ENCODE results near the gene TBC1D22A. TPM values are rescaled to one million over a fixed set of nuclear protein-coding genes. Genes with fewer than 3 reads are reported as not detected.
A peak's percentile ranks its signal among the peaks of the same experiment; 100 is the strongest.
"Not testable (repeated sequence)": the region's sequence is repeated elsewhere in the genome, so short reads cannot be mapped to it uniquely, and the experiment has no call there.

The TBC1D22A gene
- total RNA-seq, 2 donors from 2014 or later: 21.0 to 27.9 TPM

GRCh38 chr22:47166033-47166404 is 403.6 kb downstream of the TBC1D22A start:
- Histone ChIP-seq H3K4me1 (ENCODE audit: control insufficient read depth, insufficient read depth, low read length) (no peaks in the 10 kb centered on the region), H3K4me3 (ENCODE audit: low read length) (no peak overlapping the region), H3K27me3 (ENCODE audit: control insufficient read depth, insufficient read depth, low read length, poor library complexity, severe bottlenecking) (no peaks in the 10 kb centered on the region), H3K36me3 (ENCODE audit: control insufficient read depth, insufficient read depth, low read length) (no peaks in the 10 kb centered on the region), H3K9me3 (ENCODE audit: control insufficient read depth, low read length) (peaks cover 10% of the 10 kb centered on the region), H3K27ac (ENCODE audit: low read depth, low read length) (no peak overlapping the region), H3K9ac (ENCODE audit: extremely low read depth, low read length, poor library complexity, severe bottlenecking) (no peak overlapping the region)
- H3K4me1 Mint-ChIP-seq: no peaks in the 10 kb centered on the region
- H3K27ac Mint-ChIP-seq: peak overlapping the region; percentile 32
- 87 to 94% methylated on average over 3 to 4 of the region's 5 CpGs for WGBS, 2 experiments (ENCODE audit: insufficient coverage in 1 of 2, insufficient read length in 1 of 2)
- TF ChIP-seq CTCF (conservative IDR thresholded peaks at IDR 0.05): no peak
- H3K9me3 Mint-ChIP-seq: peaks cover 10% of the 10 kb centered on the region
- DNase-seq: peak; percentile 24
- H3K4me3 Mint-ChIP-seq: no peak overlapping the region
- H3K27me3 Mint-ChIP-seq (ENCODE audit: insufficient read depth): no peaks in the 10 kb centered on the region
- H3K36me3 Mint-ChIP-seq (ENCODE audit: low read depth): peaks cover 15% of the 10 kb centered on the region

GRCh38 chr22:47166446-47167016 is 404.1 kb downstream of the TBC1D22A start:
- H3K4me1 Mint-ChIP-seq: no peaks in the 10 kb centered on the region
- no peak overlapping the region for H3K27ac ChIP-seq (ENCODE audit: low read depth, low read length)
- H3K4me1 ChIP-seq (ENCODE audit: control insufficient read depth, insufficient read depth, low read length): no peaks in the 10 kb centered on the region
- H3K36me3 ChIP-seq (ENCODE audit: control insufficient read depth, insufficient read depth, low read length): no peaks in the 10 kb centered on the region
- TF ChIP-seq CTCF (conservative IDR thresholded peaks at IDR 0.05): no peak
- peaks cover 10% of the 10 kb centered on the region for H3K9me3 Mint-ChIP-seq
- H3K4me3 ChIP-seq (ENCODE audit: low read length): no peak overlapping the region
- H3K27ac Mint-ChIP-seq: no peak overlapping the region
- 93 to 100% methylated on average over 8 to 10 of the region's 10 CpGs for WGBS, 2 experiments (ENCODE audit: insufficient coverage in 1 of 2, insufficient read length in 1 of 2)
- H3K27me3 Mint-ChIP-seq (ENCODE audit: insufficient read depth): no peaks in the 10 kb centered on the region
- DNase-seq: peak; percentile 13
- H3K27me3 ChIP-seq (ENCODE audit: control insufficient read depth, insufficient read depth, low read length, poor library complexity, severe bottlenecking): no peaks in the 10 kb centered on the region
- H3K9ac ChIP-seq (ENCODE audit: extremely low read depth, low read length, poor library complexity, severe bottlenecking): no peak overlapping the region
- no peak overlapping the region for H3K4me3 Mint-ChIP-seq
- H3K9me3 ChIP-seq (ENCODE audit: control insufficient read depth, low read length): peaks cover 10% of the 10 kb centered on the region
- peaks cover 15% of the 10 kb centered on the region for H3K36me3 Mint-ChIP-seq (ENCODE audit: low read depth)

- no peak overlapping the region for H3K27ac ChIP-seq (ENCODE audit: low read depth, low read length)
- no peaks in the 10 kb centered on the region for H3K36me3 ChIP-seq (ENCODE audit: control insufficient read depth, insufficient read depth, low read length)
- no peak for TF ChIP-seq CTCF (conservative IDR thresholded peaks at IDR 0.05)
- peaks cover 10% of the 10 kb centered on the region for H3K9me3 Mint-ChIP-seq
- H3K4me1 Mint-ChIP-seq: no peaks in the 10 kb centered on the region
- H3K4me1 ChIP-seq (ENCODE audit: control insufficient read depth, insufficient read depth, low read length): no peaks in the 10 kb centered on the region
- peaks cover 15% of the 10 kb centered on the region for H3K36me3 Mint-ChIP-seq (ENCODE audit: low read depth)
- no peak overlapping the region for H3K4me3 Mint-ChIP-seq
- 97 to 100% methylated on average over 6 to 10 of the region's 10 CpGs for WGBS, 2 experiments (ENCODE audit: insufficient coverage in 1 of 2, insufficient read length in 1 of 2)
- H3K27ac Mint-ChIP-seq: no peak overlapping the region
- H3K27me3 Mint-ChIP-seq (ENCODE audit: insufficient read depth): no peaks in the 10 kb centered on the region
- H3K9ac ChIP-seq (ENCODE audit: extremely low read depth, low read length, poor library complexity, severe bottlenecking): no peak overlapping the region
- no peaks in the 10 kb centered on the region for H3K27me3 ChIP-seq (ENCODE audit: control insufficient read depth, insufficient read depth, low read length, poor library complexity, severe bottlenecking)
- peak; percentile 48 for DNase-seq
- H3K4me3 ChIP-seq (ENCODE audit: low read length): no peak overlapping the region
- H3K9me3 ChIP-seq (ENCODE audit: control insufficient read depth, low read length): peaks cover 10% of the 10 kb centered on the region
Observed at GRCh38 chr22:47167056-47167455, 404.6 kb downstream of the TBC1D22A start.

- not testable (repeated sequence) for H3K4me3 ChIP-seq (ENCODE audit: low read length); H3K27ac Mint-ChIP-seq; H3K9ac ChIP-seq (ENCODE audit: extremely low read depth, low read length, poor library complexity, severe bottlenecking); H3K27me3 ChIP-seq (ENCODE audit: control insufficient read depth, insufficient read depth, low read length, poor library complexity, severe bottlenecking); H3K27ac ChIP-seq (ENCODE audit: low read depth, low read length); H3K4me1 ChIP-seq (ENCODE audit: control insufficient read depth, insufficient read depth, low read length); H3K36me3 ChIP-seq (ENCODE audit: control insufficient read depth, insufficient read depth, low read length); H3K4me1 Mint-ChIP-seq; H3K4me3 Mint-ChIP-seq; H3K9me3 ChIP-seq (ENCODE audit: control insufficient read depth, low read length); H3K27me3 Mint-ChIP-seq (ENCODE audit: insufficient read depth)
- DNase-seq: peak; percentile 17
- peaks cover 10% of the 10 kb centered on the region for H3K9me3 Mint-ChIP-seq
- 91 to 99% methylated on average over 5 to 6 of the region's 6 CpGs for WGBS, 2 experiments (ENCODE audit: insufficient coverage in 1 of 2, insufficient read length in 1 of 2)
- peaks cover 15% of the 10 kb centered on the region for H3K36me3 Mint-ChIP-seq (ENCODE audit: low read depth)
Observed at GRCh38 chr22:47167921-47168320, 405.5 kb downstream of the TBC1D22A start.

Data from endodermal cell (in vitro differentiated cells).